Activated B cell treated with CpG ODN at 0.5 μM for 24 hours (primary cell): Measurements from ENCODE around the gene MAP9. TPM values are rescaled to one million over a fixed set of nuclear protein-coding genes. Genes with fewer than 3 reads are reported as not detected.

ENCODE experiments used
- total RNA-seq: library from RNA; stranded (reverse); gene quantifications from 2 replicates; pipeline ENCODE4 v1.2.3, GENCODE V29; 2022

MAP9 gene
- total RNA-seq, 1 donor from 2014 or later: 8.8 TPM

Other genes starting within 250 kb of the MAP9 start
- not detected in 2 replicates for gene NPY2R, start 168.3 kb downstream of the MAP9 start, total RNA-seq